Fibroblast of the aortic adventitia (primary cell): ENCODE data around the gene ZNF845. TPM values are rescaled to one million over a fixed set of nuclear protein-coding genes. Genes with fewer than 3 reads are reported as not detected.
"Not testable (repeated sequence)": the region's sequence is repeated elsewhere in the genome, so short reads cannot be mapped to it uniquely, and the experiment has no call there.

Source experiments
- DNase-seq: peaks from one replicate; pipeline ENCODE4 v3.0.0-alpha.2; 2010; ENCODE audit warnings: low read depth
- H3K4me3 ChIP-seq: 2 replicates; pipeline ENCODE4 v1.5.1; 2011; ENCODE audit warnings: low read depth, mild to moderate bottlenecking, control low read depth, low read length, moderate library complexity
- total RNA-seq: library from RNA; depleted of rRNA; stranded (reverse); fragments of >200 nt; gene quantifications from 2 replicates; pipeline ENCODE4 v1.2.3, GENCODE V29; 2012; ENCODE audit warnings: low replicate concordance
- TF ChIP-seq, protein P1 (sequence below): IDR thresholded peaks from 2 replicates; pipeline ENCODE4 v1.5.1; 2011; ENCODE audit warnings: mild to moderate bottlenecking, low read length, control low read depth, inconsistent platforms; ENCODE audit not compliant: insufficient read depth

ZNF845 gene
- total RNA-seq, 1 donor, result 10.2 TPM

DNA sequence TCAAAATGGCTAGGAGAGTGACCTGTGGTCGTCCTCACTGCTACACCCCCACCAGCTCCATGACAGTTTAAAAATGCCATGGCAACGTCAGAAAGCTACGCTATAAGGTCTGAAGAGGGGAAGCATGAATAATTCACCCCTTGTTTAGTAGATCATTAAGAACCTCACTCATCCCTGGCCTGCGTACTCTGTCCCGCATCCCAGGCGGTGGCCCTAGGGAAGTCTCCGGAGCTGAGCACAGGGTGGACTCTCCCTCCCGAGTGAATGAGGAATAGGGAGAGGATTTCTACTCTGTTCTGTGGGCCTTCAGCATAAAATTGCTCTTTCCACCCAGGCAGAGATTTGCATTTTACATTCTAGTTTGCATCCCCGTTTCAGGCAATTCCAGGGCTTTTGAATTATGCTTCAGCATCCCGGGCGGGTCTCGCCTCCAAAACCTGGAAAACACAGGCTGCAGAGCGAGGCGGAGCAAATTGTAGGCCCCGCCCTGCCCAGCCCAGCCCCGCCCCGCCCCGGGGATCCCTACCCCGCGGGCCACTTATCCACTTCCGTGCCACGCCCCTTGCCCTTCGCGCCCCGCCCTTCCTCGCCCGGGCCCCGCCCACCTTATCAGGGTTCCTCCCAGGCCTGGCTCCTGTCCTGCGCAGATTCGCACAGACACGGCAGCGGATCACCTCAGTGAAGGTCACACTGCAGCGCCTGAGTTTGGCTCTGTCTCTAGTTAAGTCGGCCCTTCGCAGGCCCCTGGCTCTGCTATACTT lies 24.5 kb downstream of the ZNF845 start:
- DNase-seq, result no peak
- TF ChIP-seq, protein P1, sequence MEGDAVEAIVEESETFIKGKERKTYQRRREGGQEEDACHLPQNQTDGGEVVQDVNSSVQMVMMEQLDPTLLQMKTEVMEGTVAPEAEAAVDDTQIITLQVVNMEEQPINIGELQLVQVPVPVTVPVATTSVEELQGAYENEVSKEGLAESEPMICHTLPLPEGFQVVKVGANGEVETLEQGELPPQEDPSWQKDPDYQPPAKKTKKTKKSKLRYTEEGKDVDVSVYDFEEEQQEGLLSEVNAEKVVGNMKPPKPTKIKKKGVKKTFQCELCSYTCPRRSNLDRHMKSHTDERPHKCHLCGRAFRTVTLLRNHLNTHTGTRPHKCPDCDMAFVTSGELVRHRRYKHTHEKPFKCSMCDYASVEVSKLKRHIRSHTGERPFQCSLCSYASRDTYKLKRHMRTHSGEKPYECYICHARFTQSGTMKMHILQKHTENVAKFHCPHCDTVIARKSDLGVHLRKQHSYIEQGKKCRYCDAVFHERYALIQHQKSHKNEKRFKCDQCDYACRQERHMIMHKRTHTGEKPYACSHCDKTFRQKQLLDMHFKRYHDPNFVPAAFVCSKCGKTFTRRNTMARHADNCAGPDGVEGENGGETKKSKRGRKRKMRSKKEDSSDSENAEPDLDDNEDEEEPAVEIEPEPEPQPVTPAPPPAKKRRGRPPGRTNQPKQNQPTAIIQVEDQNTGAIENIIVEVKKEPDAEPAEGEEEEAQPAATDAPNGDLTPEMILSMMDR, result no peak
- no peak overlapping the region for H3K4me3 ChIP-seq

- not testable (repeated sequence) for DNase-seq, H3K4me3 ChIP-seq
These were observed 26.5 kb downstream of the ZNF845 start for GRCh38 chr19:53360056-53360455.

GRCh38 chr19:53365134-53365898 lies 31.8 kb downstream of the ZNF845 start, which contains the start of gene ZNF525:
TSS of gene ZNF525 (plus strand) at chr19:53365705. CDS start at chr19:53372282, 6,577 bp downstream.
- peak; percentile 71 for DNase-seq
- H3K4me3 ChIP-seq, result peak within 1 kb of the TSS; percentile 77
- TF ChIP-seq, protein P1, result peak; percentile 25

DNA sequence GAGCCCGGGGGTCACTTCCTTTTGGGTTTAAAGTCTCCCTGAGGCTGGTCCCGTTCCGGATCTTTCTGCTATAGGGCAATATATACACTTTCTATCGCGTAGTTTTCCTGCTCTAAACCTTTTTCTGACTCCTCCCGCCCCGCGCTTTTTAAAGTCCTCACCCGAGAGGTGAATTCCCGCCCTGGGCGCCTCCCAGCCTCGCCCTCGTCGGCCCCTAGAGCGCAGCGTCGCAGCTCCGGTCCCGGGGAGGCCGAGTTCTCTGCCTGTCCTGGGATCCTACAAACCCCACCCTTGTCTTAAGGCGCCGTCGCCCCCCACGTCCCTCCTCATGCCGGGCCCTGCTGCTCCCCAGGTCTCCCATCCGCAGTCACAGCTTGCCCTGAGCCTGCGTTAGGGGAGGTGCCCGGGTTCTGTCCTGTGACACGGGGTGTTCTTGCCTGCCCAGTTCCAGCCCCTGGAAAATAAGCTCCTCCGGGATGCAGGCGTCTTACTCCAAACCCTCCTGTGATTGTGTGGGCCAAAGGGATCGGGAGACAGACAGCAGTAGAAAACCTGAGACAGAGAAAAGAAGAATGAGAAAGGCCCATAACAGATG lies 32.4 kb downstream of the ZNF845 start:
- peak overlapping the region; percentile 77 for H3K4me3 ChIP-seq
- DNase-seq, result no peak
- TF ChIP-seq, protein P1, result no peak

DNA sequence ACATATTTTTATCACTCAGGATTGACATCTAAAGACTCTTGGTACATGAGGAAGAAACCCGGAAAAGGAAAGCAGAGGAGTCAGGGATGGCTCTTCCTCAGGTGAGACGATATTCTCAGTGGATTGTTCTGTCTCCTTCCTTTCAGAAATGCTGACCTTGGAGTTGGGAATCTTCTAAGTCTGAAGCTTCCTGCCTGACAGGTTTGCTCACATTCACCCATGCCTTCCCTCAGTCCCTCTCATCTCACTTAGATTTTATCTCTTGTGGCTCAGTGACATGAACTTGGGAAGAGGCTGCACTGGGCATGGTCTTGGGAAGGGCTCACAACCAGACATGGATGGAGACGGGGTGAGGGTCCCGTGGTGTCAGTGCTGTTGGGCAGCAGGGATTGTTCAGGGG lies 38.6 kb downstream of the ZNF845 start:
- TF ChIP-seq, protein P1, result no peak
- no peak overlapping the region for H3K4me3 ChIP-seq
- DNase-seq, result no peak

- DNase-seq, result no peak
These were observed 40.7 kb downstream of the ZNF845 start for GRCh38 chr19:53374288-53374687.

GRCh38 chr19:53374743-53375142 lies 41.2 kb downstream of the ZNF845 start:
- no peak overlapping the region for H3K4me3 ChIP-seq
- TF ChIP-seq, protein P1, result no peak
- no peak for DNase-seq

More at GRCh38 chr19:53374288-53374687, 40.7 kb downstream of the ZNF845 start:
- TF ChIP-seq, protein P1, result no peak
- H3K4me3 ChIP-seq, result no peak overlapping the region
